Medulla oblongata (tissue), 1 donor: ENCODE results near the gene ZC3H12D.

Experiments
- DNase-seq: peaks from one replicate; pipeline ENCODE4 v3.0.0-alpha.2; 2015; ENCODE audit errors: extremely low spot score

ZC3H12D gene

DNA sequence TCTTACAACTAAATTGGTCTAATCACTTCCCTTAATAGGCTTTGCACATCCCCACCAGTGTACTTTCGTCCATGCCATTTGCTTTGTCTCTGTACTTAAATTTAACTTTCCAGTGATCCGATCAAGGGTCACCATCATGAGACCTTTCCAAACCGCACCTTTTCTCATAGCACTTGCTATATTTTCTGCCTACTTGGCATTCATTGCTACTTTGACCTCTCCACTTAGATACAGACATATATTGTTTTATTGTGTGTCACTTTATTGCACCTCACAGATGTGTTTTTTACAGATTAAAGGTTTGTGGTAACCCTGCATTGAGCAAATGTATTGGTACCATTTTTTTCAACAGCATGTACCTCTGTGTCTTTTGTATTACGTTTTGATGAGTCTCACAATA is 70.0 kb downstream of the ZC3H12D start:
- no peak for DNase-seq

DNA sequence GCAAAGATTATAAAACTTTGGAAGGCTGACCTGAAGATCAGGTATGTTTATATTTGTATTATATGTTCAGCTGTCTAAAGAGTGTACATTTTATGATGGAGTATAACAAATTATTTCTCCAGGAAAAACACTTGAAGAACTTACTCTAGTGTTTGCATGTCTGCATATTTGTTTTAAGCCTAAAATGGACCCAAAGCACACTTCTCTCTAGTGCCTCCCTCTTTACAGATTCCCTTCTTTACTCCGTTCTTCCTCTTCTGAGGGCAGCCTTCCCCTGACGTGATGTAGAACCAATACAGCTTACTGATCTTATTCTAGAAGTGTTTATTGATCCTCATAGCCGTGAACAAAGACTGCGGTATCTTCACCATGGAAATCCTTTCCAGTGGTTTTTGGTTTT is 70.8 kb downstream of the ZC3H12D start:
- no peak for DNase-seq

DNA sequence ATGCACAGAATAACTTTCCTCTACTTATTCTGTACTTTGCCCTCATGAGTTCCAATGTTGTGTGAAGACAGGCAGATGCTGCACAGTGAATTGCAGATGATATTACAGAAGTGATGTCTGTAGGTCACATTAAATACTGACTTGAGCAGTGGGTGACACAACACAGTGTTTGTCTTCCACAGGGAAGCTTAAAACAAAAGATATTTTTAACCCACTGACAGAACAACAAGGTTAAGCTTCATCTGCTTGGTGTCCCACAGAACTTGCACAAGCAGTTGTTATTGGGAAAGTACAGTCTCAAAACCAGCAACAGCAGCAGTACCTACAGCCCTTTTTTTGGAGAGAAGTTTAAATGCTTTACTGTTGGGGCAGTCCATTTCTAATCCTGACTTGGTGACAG is 74.3 kb downstream of the ZC3H12D start:
- DNase-seq, result no peak

DNA sequence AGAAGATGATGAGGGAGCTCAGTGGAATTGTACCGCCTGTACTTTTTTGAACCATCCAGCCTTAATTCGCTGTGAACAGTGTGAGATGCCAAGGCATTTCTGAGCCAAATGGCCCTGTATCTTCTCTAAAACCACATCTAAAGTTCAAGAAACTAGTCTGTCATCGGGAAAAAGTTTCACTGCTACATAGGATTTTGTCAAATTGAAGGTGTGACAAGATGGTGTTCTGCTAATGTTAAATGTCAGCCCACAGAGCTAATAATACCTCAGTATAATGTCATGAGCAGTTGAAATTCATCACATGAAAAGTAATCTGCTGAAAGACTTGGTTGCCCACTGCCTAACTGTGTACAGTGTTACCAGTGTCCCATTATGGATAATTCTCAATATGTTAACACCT is 75.2 kb downstream of the ZC3H12D start:
- no peak for DNase-seq

DNA sequence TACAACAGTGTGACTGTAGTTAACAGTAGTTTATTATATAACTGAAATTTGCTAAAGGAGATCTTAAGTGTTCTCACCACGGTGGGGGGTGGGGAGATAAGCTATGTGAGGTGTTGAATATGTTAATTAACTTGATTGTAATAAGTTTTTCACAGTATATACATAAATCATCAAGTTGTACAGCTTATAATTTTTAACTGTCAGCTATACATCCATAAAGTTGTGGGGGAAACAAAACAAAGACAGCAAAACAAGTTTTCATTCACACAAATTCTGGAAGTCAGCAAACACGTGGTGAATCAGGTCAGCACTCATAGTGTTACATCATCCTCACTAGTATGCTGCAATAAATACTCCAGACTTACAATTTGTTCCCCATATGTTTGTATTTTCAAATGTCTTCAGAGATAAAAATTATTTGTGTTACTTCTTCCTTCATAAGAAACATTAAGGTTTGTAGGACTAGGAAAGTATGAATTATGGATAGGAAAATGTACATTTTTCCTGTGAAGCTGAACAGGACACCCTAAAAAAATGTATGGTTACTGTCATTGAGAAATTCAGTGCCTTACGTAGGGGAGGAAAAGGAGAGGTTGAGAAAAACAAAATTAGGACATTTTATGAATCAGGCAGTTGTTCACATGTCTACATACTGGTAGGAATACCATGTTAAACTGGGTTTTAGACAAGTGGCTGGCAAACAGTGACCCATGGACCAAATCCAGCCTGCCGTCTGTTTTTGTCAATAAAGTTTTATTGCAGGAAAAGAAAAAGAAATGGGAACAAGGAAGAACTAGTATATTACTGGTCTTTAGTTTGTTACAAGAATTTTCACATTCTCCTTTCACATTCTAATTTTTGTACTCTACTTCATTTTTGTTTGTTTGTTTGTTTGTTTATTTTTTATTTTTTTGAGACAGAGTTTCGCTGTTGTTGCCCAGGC is 78.7 kb downstream of the ZC3H12D start:
- DNase-seq, result no peak

DNA sequence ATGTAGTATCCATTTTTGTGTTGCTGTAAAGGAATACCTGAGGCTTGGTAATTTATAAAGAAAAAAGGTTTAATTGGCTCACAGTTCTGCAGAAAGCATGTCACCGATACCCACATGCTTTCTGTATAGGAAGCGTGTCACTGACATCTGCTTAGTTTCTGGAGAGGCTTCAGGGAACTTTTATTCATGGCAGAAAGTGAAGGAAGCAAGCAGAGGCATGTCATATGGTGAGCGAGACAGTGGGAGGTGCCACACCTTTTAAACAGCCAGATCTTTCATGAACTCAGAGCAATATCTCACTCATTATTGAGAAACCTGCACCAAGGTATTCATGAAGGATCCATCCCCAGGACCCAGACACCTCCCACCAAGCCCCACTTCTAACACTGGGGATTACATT is 81.3 kb downstream of the ZC3H12D start:
- DNase-seq, result no peak

DNA sequence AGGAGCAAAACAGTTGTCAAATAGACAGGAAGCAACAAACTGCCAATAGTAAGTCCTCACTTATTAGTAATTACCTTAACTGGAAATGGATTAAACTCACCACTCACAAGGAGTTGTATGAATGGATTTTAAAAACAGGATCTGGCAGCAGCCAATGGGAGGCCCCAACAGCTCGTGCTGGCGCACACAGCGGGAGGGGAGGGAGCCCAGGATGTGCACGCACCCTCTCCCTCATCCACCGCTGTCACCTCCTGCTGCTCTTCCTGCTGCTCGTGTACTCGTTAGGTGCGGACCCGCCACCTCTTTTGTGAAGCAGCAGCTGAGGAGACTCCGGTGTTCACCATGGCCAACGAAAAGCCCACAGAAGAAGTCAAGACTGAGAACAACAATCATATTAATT is 84.8 kb downstream of the ZC3H12D start, which contains the start of gene SUMO4:
Gene SUMO4, plus strand, starts transcription at position 213 of the 400 bp plus-strand sequence. Its CDS starts 130 bp downstream, at position 343.
- no peak for DNase-seq

DNA sequence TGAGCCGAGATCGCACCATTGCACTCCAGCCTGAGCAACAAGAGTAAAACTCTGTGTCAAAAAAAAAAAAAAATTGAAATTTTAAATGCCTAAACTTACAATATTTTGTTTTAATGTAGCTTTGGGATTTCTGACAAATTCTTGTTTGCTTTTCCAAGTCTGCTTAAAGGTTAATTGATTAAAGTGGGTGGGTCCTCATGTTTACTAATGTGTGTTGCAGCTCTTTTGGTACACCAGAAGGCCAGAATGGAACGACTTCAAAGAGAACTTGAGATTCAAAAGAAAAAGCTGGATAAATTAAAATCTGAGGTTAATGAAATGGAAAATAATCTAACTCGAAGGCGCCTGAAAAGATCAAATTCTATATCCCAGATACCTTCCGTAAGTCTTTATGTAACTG is 87.4 kb downstream of the ZC3H12D start:
- DNase-seq, result no peak
